Brain pericyte (primary cell): ENCODE measurements around the gene CEMP1.
"Not testable (repeated sequence)": the region's sequence is repeated elsewhere in the genome, so short reads cannot be mapped to it uniquely, and the experiment has no call there.

Experiments used
- DNase-seq: peaks from one replicate; pipeline ENCODE4 v3.0.0-alpha.2; 2012; ENCODE audit warnings: low read depth, low spot score

Gene CEMP1

GRCh38 chr16:2537451-2538379 is 6.5 kb upstream of the CEMP1 start, which contains the start of gene PDPK1:
PDPK1 (plus strand) TSS chr16:2538021; CDS start chr16:2538113, 92 bp downstream.
- peak; percentile 84 for DNase-seq

DNA sequence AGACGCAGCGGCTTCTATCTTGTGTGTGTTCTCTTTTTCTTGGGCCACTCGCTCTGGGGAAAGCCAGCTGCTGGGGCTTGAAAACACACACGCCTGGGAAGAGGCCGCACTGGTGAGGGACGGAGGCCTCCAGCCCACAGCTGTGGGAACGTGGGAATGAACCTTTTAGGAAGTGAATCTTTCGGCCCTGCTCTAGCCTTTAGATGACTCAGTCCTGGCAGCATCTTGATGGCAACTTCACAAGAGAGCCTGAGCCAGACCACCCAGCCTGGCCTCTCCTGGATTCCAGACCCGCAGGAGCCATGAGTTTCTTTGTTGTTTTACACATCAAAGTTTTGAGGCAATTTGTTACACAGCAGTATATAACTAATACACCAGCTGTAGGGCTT is 4.4 kb upstream of the CEMP1 start:
- no peak for DNase-seq

DNA sequence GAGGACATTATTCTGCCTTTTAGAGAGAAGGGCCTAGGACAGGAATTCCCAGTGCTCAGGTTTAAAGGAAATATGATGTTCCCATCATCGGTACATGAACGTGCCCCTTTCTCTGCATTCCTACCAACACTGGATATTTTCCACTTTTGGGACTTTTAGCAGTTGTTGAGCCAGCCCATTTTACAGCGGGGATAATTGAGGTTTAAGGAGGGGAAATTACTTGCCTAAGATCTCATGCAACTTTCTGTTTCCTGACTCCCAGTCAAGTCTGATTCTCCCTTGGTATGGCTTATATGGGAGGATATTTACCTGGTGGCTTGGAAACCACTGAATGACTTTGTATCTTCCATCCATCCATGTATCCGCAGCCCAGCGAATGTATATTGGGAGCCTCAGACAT is 3.1 kb upstream of the CEMP1 start:
- DNase-seq = not testable (repeated sequence)

GRCh38 chr16:2533912-2534311 is 2.7 kb upstream of the CEMP1 start:
- DNase-seq = no peak

DNA sequence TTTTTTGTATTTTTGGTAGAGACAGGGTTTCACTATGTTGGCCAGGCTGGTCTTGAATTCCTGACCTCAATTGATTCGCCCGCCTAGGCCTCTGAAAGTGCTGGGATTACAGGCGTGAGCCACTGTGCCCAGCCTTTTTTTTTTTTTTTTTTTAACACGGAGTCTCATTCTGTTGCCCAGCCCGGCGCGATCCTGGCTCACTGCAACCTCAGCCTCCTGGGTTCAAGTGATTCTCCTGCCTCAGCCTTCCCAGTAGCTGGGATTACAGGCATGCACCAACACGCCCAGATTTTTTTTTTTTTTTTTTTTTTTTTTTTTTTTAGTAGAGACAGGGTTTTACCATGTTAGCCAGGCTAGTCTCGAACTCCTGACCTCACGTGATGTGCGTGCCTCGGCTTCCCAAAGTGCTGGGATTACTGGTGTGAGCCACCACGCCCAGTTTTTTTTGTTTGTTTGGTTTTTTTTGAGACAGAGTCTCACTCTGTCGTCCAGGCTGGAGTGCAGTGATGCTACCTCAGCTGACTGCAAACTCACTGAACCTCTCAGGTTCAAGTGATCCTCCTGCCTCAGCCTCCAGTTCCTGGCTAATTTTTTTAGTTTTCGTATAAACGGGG is 2.0 kb upstream of the CEMP1 start:
- not testable (repeated sequence) for DNase-seq

- DNase-seq = no peak
Observed at GRCh38 chr16:2532494-2533141, 1.4 kb upstream of the CEMP1 start.

DNA sequence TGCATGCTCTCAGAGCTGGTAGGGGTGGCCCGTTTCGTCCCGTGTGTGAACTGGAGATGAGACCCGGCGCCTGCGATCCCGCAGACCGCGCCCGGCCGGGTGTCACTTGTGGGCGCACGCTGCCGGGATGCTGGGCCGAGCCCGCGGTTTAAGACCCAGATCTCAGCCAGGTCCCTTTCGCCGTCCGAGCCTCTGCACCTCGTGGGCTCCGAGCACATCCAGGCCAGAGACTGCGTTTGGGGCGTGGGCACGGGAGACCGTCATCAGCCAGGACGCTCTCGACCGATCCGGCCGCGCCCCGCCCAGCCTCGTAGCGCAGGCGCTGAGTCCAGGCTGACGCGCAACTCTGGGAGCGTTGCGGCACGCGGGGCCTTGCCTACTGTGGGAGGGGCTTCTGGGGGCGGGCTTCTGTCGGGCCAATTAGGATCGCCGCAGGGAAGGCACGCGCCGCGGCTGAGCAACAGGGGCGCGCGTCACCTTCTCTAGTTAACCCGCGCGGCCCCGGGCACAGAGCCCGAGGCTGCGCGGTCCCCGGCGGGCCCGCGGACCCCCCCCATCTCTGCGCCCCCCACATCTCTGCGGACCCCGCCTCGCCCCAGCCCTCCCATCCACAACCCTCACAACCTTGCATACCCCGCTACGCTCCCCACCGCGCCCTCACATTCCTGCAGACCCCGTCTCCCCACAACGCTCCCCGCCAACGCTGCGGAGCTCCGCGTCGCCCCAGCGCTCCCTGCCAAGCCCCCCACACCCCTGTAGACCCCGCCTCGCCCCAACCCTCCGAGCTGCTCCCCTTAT is 687 bp upstream of the CEMP1 start:
- peak; percentile 85 for DNase-seq

DNA sequence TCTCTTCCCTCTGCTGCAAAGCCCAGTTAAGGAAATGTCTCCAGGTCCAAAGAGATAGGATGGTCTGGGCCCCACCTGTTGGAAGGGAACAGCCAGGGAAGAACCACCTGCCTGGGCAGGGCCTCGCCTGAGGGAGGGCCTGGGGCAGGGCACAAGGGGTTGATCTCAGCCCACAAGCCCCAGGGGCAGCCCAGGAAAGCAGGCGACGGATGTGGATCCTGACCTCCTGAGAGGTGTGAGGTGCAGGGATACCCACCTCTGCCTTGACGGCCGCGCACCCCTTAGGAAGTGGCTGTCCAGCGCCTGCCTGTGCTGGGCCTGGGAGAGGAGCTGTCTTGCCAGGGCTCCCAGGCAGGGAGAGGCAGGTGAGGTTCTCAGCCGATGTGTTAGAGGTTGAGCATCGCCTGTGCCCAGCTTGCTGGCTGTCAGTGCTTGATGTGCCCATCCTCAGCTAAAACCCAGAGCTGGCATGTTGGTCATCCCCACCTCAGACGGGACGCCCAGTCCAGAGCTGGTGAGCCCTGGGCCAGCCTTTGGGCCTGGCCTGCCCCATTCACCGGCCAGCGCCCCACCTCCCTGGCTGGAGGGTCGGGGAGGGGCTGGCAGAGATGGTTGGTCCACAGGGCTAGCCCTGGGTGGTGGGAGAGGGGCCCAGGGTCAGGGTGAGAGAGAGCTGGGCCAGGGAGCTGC is 434 bp downstream of the CEMP1 start:
- no peak for DNase-seq

DNA sequence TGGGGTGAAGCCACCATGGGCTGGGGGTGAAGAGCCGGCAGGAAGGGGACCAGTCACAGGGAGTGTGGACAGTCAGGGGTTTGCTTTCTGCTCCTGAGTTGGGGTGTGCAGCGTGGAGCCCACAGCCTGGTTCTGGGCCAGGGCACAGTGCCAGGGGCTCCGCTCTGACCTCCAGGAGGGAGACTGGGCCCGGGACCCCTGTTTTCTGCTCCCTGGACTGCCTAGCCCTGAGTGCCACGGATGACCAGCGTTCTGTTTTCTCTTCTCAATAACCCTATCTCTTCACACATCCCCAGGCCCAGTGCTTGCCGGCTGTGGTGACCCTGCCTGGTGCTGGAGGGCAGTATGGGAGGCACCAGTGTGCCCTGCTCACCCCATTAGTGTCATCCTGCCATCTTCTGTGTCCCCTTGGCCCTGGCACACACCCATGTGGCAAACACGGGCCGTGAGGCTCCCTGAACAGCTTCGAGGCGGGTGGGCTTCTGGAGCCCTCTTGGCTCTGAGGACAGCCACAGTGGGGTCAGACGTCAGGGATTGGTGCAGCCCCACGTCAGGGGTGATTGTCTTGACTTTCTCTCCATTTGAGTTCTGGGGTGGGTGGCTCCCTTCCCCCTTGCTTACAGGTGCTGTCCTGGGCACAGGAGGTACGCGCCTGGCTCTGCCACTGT is 1.1 kb downstream of the CEMP1 start:
- DNase-seq = no peak

DNA sequence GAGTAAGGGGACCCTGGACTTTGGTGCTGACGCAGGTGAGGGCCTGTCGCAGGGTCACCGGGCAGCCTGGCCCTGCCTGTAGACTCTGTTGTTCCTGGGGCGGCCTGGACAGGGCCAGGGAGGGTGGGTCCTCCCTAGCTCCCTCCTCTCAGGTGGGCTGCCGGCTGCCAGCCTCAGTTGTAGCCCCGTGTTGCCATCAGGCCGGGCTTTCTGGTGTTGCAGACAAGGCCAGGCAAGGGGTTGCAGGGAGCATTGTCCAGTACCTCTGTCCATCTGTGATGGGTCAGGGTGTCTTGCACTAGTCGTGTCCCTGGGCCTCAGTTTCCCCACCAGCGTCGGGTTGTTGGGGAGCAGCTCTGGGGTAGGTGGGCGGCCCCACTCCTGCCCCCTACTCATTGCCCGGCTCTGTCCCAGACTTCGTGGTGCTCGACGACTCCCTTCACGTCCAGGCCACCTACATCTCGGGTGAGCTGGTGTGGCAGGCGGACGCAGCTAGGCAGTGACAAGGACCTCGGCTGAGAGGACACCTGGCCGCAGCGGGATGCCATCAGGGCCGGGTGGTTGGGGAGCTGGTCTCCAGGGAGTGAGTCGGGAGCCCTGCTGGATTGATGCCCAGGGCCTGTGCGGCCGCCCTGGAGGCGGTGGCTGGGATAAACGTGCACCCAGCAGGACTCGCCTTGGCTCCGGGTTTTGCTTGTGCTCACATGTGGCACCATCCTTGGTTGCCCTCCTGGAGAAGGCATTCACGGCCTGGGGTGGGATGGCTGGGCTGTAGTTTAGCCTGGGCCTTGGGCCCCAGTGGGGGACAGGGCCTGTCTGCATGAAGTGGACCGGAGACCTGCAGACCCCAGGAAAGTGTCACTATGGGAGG is 1.9 kb downstream of the CEMP1 start:
- DNase-seq = no peak

DNA sequence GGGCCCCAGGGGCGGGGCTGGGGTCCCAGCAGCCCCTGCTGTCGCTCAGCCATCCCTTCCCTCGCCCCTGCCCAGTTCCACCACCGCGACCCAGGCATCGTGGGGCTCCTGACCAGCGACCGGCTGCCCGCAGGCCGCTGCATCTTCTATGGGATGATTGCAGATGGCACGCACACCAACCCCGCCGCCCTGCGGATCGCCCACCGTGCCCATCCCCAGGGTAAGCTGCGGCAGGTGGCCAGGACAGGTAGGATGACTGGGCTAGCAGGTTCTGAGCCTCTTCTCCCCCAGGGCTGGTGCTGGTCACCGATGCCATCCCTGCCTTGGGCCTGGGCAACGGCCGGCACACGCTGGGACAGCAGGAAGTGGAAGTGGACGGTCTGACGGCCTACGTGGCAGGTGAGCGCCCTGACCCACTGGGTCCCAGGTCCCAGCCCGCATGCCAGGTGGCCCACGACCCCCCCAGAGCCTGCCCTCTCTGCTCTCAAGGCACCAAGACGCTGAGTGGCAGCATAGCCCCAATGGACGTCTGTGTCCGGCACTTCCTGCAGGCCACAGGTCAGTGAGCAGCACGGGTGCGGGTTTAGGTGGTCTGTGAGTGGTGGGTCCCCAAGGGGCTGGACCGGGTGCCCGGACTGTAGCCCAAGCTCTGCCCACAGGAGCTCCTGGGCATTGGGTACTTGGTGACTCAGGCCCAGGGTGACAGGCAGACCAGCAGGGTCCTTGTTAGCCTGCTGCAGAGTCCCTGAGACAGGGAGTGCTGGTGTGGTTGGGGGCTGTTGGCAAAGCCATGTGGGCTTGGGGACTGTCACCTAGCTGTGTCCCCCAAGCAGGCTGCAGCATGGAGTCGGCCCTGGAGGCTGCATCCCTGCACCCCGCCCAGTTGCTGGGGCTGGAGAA is 2.8 kb downstream of the CEMP1 start:
- DNase-seq = no peak

GRCh38 chr16:2527784-2528100 is 3.5 kb downstream of the CEMP1 start:
- DNase-seq = no peak

GRCh38 chr16:2527071-2527783 is 4.0 kb downstream of the CEMP1 start:
- DNase-seq = no peak

DNA sequence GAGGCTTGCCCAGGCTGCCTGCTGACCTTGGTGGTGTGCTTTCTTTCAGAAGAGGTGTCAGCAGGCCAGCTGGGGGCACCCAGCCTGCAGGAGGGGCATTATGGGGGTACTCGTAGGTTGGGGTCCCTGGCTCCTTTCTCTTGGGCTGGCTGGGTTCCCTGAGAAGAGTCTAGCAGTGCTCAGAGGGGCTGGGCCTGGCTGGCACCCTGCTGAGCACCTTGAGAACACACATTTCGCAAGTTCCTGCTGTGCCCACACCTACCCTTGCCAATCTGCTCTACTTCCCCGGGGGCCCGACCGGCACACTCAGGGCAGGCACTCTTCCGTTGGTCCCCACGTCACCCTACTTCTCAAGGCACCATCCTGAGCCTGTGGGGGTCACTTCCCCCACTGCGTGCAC is 5.1 kb downstream of the CEMP1 start:
- no peak for DNase-seq

- DNase-seq = no peak
Observed at GRCh38 chr16:2524339-2524938, 6.8 kb downstream of the CEMP1 start.

GRCh38 chr16:2523801-2524231 is 7.4 kb downstream of the CEMP1 start:
- no peak for DNase-seq

DNA sequence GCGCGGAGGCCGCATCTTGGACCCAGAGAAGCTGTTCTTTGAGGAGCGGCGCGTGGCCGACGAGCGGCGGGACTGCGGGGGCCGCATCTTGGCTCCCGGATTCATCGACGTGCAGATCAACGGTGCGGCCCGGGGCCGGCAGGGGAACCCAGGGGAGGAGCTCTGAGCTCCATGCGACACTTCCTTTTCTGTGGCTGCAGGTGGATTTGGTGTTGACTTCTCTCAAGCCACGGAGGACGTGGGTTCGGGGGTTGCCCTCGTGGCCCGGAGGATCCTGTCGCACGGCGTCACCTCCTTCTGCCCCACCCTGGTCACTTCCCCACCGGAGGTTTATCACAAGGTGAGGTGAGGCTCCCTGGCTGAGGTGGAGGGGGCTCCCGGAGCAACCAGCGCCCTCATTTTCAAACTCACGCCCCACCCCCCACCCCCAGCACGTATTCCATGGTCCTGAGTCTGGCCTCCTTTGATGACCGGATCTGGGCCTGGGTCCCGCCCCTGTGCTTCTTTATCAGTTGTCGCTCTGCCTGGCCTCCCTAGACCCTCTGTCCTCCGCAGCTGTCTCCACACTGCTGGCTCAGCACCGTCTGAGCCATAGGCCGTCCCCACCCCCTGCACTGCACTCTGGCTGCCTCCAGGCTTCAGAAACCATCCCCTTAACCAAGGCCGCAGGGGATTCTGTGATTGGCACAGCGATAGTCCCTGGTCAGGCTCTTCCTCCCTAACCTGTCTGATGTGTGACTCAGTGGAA is 10.2 kb downstream of the CEMP1 start:
- no peak for DNase-seq
